Neuron (in vitro differentiated cells): ENCODE measurements around the gene CTNNBIP1.
"Not testable (repeated sequence)": the region's sequence is repeated elsewhere in the genome, so short reads cannot be mapped to it uniquely, and the experiment has no call there.

Experiments used
- H2AFZ ChIP-seq: one replicate; pipeline ENCODE4 v1.6.1; 2013; ENCODE audit warnings: low read depth, mild to moderate bottlenecking, inconsistent platforms, low read length, moderate library complexity
- H3K27me3 ChIP-seq: one replicate; pipeline ENCODE4 v1.6.1; 2013; ENCODE audit warnings: low read length; ENCODE audit not compliant: insufficient read depth
- H3K36me3 ChIP-seq: one replicate; pipeline ENCODE4 v1.6.1; 2013; ENCODE audit warnings: low read length; ENCODE audit not compliant: insufficient read depth
- H3K4me1 ChIP-seq: one replicate; pipeline ENCODE4 v1.6.1; 2013; ENCODE audit warnings: low read length; ENCODE audit not compliant: insufficient read depth
- H3K4me3 ChIP-seq: 2 replicates; pipeline ENCODE4 v1.5.1; 2013; ENCODE audit warnings: mild to moderate bottlenecking, low read length, moderate library complexity
- H3K9me3 ChIP-seq: one replicate; pipeline ENCODE4 v1.6.1; 2013; ENCODE audit warnings: low read length

CTNNBIP1 gene, protein sequence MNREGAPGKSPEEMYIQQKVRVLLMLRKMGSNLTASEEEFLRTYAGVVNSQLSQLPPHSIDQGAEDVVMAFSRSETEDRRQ

DNA sequence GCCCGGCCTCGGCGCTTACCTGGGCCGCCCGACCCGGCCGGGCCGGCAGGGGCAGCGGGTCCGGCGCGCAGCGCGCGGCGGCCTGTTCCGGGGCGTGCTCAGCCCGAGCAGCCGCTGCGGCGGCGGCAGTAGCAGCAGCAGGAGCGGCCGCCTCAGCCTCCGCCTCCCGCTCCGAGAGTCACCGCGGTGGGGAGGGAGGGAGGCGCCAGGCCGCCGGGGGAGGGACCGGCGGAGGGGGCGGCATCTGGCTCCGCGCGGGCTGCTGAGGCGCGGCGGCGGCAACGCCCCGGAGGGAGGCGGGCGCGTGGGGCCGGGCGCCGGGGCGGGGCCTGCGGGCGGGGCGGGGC, at the start of gene CTNNBIP1:
Gene CTNNBIP1 (minus strand): TSS at position 194 of the 347 bp plus-strand sequence. CDS start 38,205 bp downstream, outside the sequence.
- Histone ChIP-seq H3K9me3 (no peaks in the 10 kb centered on the region), H3K4me3 (peak within 1 kb of the TSS; percentile 87)

DNA sequence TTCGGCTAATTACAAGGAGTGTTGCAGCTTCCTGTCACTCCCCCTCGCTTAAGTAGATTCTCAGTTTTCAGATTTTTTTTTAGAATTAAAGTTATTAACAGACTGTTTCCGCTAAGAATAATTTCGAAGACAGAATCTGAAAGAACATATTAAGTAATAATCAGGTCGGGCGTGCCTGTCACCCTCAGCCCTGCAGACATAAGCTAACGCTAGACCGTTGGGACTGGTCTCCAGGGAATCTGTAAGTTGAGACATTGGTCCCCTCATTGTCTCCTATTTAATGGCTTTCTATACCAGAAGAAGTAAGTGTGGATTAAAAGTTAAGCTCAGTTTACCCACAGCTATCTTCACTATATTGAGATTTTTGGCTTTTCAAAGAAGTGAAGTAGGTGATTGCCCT, 47.7 kb upstream of the CTNNBIP1 start:
- Histone ChIP-seq H3K4me3 (no peak overlapping the region), H3K36me3 (no peaks in the 10 kb centered on the region), H3K27me3 (no peaks in the 10 kb centered on the region), H3K4me1 (no peaks in the 10 kb centered on the region), H2AFZ (no peak overlapping the region), H3K9me3 (no peaks in the 10 kb centered on the region)

More for the DNA sequence above, at the start of gene CTNNBIP1:
- Histone ChIP-seq H3K4me1 (peaks cover 18% of the 10 kb centered on the region), H2AFZ (peak within 1 kb of the TSS; percentile 90), H3K36me3 (no peaks in the 10 kb centered on the region), H3K27me3 (no peaks in the 10 kb centered on the region)

DNA sequence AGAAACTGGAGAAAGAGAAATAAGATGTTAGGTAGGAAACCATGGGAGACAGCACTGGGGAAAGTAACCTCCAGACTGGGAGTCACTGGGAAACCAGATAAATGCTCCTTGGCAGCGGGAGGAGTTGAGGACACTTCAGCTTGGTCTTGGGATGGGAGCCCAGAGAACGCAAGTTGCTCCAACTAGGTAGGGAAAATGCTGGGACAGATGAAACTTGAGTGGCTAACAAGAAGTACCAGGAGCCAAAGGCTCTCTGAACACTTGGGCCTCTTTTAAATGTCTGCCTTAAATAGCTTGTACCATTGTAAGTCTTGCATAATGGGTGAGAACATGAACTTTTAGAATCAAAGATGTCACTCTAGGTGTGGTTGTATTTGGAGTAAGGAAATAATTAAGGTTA, 36.2 kb upstream of the CTNNBIP1 start:
- no peaks in the 10 kb centered on the region for H3K9me3 ChIP-seq
- no peak overlapping the region for H3K4me3 ChIP-seq
- no peak overlapping the region for H2AFZ ChIP-seq
- H3K36me3 ChIP-seq: peaks cover 2% of the 10 kb centered on the region
- H3K27me3 ChIP-seq: no peaks in the 10 kb centered on the region
- H3K4me1 ChIP-seq: peaks cover 5% of the 10 kb centered on the region

DNA sequence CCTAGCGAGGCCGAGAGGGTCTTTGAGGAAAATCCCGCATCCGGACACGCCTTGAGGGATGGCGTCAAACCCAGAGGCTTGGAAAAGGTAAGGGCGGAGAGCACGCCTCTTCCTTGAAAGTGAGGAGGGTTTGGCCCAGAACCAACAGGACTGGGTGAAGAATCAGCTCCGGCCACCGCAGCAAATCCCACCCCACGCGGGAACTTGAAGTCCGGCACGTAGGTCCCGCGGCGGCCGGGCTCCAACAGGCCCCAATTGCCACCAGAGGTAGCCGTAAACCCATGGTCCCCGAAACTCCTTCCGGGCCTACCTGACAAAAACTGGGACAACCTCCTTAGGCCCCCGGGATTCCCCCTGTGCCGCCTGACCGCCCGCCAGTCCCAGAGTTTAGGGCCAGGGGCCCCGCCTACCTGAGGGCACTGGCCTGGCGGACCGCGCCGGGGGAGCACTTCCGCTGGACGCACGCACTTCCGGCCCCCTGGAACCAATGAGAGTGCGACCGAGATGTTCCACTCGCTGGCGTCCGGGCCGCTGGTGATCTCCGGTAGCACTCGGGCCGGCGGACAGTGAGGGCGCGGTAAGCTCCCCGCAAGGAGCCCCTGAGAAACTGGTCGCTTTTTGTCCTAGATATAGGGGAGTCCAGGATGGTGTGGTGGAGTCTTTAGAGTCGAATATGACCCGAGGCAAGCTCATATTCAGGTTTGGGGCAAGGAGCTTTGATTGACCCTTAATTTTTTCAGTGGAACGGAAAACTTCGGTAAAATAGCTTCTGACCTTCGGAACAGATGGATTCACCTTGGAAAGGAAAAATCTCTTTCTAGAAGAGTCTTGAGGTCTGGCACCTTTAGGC, 33.1 kb upstream of the CTNNBIP1 start, which contains the start of the genes LZIC and NMNAT1:
Gene LZIC (minus strand): TSS at position 453 of the 850 bp plus-strand sequence. CDS start 6,772 bp downstream, outside the sequence.
Gene NMNAT1 (plus strand): TSS at position 537 of the 850 bp plus-strand sequence. CDS start 28,599 bp downstream, outside the sequence.
- Histone ChIP-seq H2AFZ (peak within 1 kb of the TSS; percentile 93), H3K4me3 (peak within 1 kb of the TSS; percentile 98), H3K9me3 (no peaks in the 10 kb centered on the region), H3K27me3 (no peaks in the 10 kb centered on the region), H3K4me1 (peaks cover 2% of the 10 kb centered on the region), H3K36me3 (peaks cover 10% of the 10 kb centered on the region)

DNA sequence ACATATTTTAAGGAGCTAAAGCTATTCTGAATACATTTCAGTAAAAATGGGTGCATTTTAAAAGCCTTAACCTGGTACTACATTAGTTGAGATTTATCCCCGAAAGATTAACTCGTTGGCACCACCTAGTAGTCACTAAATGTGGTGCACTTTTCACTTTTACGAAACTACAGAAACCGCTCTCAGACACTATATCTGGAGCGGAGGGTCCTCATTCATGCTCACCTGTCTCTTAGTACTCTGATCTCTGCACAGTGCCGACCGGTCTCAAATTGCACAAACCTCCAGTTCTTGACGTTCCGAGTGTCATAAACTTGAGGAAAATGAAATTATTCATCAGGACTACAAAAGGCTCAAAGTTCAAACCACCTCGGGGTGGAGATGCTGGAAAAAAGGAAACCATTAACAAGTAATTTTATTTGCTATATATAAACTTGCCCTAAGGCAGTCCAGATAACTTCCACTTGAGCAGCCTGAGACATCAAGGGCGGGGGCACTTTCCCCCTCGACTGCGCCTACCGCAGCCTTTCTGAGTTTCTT, 32.4 kb upstream of the CTNNBIP1 start:
- no peaks in the 10 kb centered on the region for H3K27me3 ChIP-seq
- no peaks in the 10 kb centered on the region for H3K9me3 ChIP-seq

DNA sequence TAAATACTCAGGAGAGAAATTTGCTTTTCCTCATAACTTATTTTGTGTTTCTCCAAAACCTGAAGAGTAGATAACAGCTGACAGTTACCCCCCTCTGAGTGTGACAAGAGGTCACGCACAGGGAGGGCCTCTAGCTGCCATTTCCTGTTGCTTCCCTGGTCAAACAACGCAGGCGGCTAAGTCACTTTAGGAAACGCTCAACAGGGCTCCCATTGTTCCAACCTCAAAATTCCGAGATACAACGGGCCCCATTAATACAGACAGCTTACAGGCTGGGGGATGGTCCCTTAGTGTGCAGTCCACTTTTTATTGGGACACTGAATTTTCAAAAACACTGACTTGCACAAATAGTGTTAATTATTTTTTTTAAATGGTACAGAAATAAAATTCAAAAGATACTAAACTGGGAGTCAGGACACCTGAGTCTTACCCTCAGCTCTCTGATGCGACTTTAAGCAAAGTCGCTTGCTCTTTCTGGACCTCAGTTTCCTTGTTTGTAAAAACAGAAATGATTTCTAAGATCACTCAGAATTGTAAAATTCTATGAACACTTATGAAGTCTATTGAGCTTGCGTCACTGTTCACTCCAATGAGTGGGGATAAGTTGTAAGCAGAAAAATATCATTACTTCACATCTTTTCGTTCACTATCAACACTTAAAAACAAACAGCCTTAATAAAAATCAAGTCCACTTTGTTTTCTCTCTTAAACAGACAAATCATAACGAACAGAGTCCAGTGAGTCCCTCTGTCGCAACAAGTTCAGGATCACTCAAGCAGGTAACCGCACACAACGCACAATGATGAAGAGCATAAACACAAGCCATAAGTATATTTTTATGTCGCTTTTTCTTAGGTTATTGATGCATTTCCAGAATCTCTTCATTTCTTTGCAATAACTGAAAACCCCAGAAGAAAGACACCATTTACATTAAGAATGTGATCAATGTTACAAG, 19.6 kb upstream of the CTNNBIP1 start:
- Histone ChIP-seq H3K9me3 (no peaks in the 10 kb centered on the region), H3K27me3 (no peaks in the 10 kb centered on the region), H3K4me1 (peaks cover 29% of the 10 kb centered on the region), H3K4me3 (no peak overlapping the region), H2AFZ (no peak overlapping the region), H3K36me3 (peaks cover 26% of the 10 kb centered on the region)

More for the DNA sequence above, 32.4 kb upstream of the CTNNBIP1 start:
- Histone ChIP-seq H3K36me3 (peaks cover 10% of the 10 kb centered on the region), H3K4me1 (peaks cover 2% of the 10 kb centered on the region), H3K4me3 (peak overlapping the region; percentile 98), H2AFZ (peak overlapping the region; percentile 93)

DNA sequence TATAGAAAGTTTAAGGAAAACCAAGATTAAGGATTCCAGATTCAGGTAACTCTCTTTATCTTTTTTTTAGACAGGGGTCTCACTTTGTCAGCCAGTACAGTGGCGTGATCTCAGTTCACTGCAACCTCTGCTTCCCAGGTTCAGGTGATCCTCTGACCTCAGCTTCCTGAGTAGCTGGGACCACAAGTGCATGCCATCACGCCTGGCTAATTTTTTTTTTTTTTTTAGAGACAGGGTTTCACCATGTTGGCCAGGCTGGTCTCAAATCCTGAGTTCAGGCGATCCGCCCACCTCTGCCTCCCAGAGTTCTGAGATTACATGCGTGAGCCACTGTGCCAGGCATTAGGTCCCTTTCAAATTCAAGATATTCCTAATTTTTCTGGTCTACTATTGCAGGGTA, 17.2 kb upstream of the CTNNBIP1 start:
- no peaks in the 10 kb centered on the region for H3K9me3 ChIP-seq
- H3K27me3 ChIP-seq: no peaks in the 10 kb centered on the region
- peaks cover 42% of the 10 kb centered on the region for H3K4me1 ChIP-seq
- no peak overlapping the region for H2AFZ ChIP-seq
- H3K4me3 ChIP-seq: no peak overlapping the region
- H3K36me3 ChIP-seq: peaks cover 10% of the 10 kb centered on the region

DNA sequence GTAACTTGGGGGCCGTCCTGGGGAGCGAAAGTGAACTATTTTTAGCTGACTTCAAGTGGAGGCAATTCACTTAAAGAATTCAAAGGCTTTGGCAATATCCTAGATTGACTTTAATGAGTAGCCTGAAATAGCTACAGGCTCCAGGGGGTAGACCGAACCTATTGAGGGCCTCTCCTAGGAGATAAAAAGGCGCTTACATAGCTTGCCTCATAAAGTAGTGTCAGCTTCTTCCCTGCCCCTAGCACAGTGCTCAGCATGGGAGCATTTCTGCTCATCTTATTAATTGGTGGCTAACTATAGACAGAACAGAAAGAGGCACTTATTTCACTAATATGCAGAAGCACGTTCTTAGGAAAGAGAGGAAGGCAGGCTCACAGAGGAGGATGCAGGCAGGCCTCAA, 12.3 kb upstream of the CTNNBIP1 start:
- no peaks in the 10 kb centered on the region for H3K36me3 ChIP-seq
- H3K4me3 ChIP-seq: no peak overlapping the region
- no peaks in the 10 kb centered on the region for H3K9me3 ChIP-seq
- no peaks in the 10 kb centered on the region for H3K27me3 ChIP-seq
- peaks cover 30% of the 10 kb centered on the region for H3K4me1 ChIP-seq
- H2AFZ ChIP-seq: no peak overlapping the region

DNA sequence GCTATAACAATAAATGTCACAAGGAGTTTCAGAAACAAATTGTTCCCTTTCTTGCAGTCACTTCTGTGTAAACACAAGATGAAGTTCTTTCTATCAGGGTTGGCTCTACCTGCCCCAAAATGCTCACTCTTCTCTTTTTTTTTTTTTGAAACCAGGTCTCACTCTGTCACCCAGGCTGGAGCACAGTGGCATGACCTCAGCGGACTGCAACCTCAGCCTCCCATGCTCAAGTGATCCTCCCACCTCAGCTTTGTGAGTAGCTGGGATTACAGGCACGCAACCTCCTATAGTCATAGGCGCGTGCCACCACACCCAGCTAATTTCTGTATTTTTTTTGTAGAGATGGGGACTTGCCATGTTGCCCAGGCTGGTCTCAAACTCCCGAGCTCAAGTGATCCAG, 10.5 kb upstream of the CTNNBIP1 start:
- H3K4me3 ChIP-seq: no peak overlapping the region
- H2AFZ ChIP-seq: no peak overlapping the region
- no peaks in the 10 kb centered on the region for H3K27me3 ChIP-seq
- peaks cover 23% of the 10 kb centered on the region for H3K4me1 ChIP-seq
- no peaks in the 10 kb centered on the region for H3K9me3 ChIP-seq
- H3K36me3 ChIP-seq: no peaks in the 10 kb centered on the region

DNA sequence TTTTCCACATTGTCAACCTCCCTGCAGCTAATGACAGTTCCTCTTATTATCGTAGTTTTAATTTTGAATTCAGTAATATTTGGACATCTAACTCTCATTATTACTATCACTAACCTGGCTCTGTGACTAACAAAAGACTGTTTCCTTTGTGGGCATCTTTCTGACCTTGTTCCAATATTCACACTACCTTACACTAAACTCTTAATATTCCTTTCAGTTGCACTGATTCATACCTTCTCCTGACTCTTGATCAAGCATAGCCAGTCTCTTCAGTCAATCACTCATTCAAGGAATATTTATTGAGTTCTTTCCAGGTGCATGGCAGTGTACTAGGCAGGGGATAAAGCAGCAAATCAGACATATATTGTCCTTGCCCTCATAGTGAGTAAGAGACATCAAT, 7.8 kb upstream of the CTNNBIP1 start:
- peaks cover 23% of the 10 kb centered on the region for H3K4me1 ChIP-seq
- H3K27me3 ChIP-seq: no peaks in the 10 kb centered on the region
- H3K36me3 ChIP-seq: no peaks in the 10 kb centered on the region
- no peaks in the 10 kb centered on the region for H3K9me3 ChIP-seq
- no peak overlapping the region for H3K4me3 ChIP-seq
- no peak overlapping the region for H2AFZ ChIP-seq

DNA sequence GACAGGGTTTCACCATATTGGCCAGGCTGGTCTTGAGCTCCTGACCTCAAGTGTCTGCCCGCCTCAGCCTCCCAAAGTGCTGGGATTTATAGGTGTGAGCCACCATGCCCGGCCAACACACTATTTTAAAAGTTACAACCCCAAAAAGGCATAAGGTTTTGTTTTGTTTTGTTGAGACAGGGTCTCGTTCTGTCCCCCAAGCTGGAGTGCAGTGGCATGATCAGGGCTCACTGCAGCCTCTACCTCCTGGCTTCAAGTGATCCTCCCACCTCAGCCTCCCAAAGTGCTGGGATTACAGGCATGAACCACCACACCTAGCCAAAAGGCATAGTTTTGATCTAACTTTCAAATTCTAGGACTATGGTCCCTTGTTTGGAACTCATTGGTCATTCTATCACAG, 7.4 kb upstream of the CTNNBIP1 start:
- H3K4me1 ChIP-seq: peaks cover 19% of the 10 kb centered on the region
- not testable (repeated sequence) for H2AFZ ChIP-seq, H3K4me3 ChIP-seq, H3K36me3 ChIP-seq, H3K27me3 ChIP-seq, H3K9me3 ChIP-seq

DNA sequence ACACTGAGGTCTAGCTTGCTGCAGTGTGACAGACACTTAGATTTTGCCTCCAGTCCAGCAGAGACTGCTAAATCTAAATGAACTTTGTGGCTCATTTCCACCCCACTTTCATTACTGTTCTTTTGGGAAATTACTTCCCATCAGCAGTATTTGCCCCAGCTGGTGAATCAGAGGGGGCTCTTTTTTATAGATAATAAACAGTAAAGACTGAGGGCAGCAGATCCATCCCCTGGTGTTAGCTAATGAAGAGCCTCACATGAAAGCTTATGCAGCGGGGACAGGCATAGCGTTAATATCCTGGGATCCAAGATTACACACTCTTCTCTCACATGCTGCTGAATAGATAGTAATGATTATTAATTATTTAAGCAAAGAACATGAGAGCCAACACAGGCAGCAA, 6.4 kb upstream of the CTNNBIP1 start:
- Histone ChIP-seq H3K9me3 (no peaks in the 10 kb centered on the region), H3K27me3 (no peaks in the 10 kb centered on the region), H3K4me3 (no peak overlapping the region), H3K36me3 (no peaks in the 10 kb centered on the region), H3K4me1 (peaks cover 10% of the 10 kb centered on the region), H2AFZ (no peak overlapping the region)

DNA sequence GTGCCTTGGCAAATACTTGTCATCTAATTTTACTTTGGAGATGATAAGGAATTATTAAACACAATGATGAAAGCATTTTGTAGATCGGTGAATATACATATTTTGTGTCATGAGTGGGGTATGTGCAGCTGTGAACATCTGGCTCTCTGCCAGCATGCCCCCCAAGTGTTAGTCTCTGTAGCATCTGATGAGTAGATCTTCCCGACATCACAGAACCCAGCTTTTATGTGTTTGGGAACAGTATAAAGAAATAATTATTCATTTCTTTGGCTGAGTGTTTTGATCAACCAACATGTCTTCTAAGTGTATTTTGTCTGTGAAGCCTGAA, 4.5 kb upstream of the CTNNBIP1 start:
- H3K4me3 ChIP-seq: no peak overlapping the region
- H3K36me3 ChIP-seq: no peaks in the 10 kb centered on the region

More for the DNA sequence above, 4.5 kb upstream of the CTNNBIP1 start:
- Histone ChIP-seq H3K9me3 (no peaks in the 10 kb centered on the region), H3K4me1 (peaks cover 13% of the 10 kb centered on the region), H2AFZ (no peak overlapping the region), H3K27me3 (no peaks in the 10 kb centered on the region)
